ENCODE results near the gene POU2F2. TPM values are rescaled to one million over a fixed set of nuclear protein-coding genes. Genes with fewer than 3 reads are reported as not detected.
A peak's percentile ranks its signal among the peaks of the same experiment; 100 is the strongest.
"Not testable (repeated sequence)": the region's sequence is repeated elsewhere in the genome, so short reads cannot be mapped to it uniquely, and the experiment has no call there.

The POU2F2 gene
- total RNA-seq, 1 donor from 2014 or later: 6.1 TPM

- H3K36me3 ChIP-seq: no peaks in the 10 kb centered on the region
- ATAC-seq: no peak
- H3K9me3 ChIP-seq: no peaks in the 10 kb centered on the region
- H3K4me3 ChIP-seq: no peak overlapping the region
- no peak for TF ChIP-seq CTCF (IDR thresholded peaks at IDR 0.05)
- no peaks in the 10 kb centered on the region for H3K27me3 ChIP-seq (ENCODE audit: low read depth)
- no peak for DNase-seq
- H3K4me1 ChIP-seq: no peaks in the 10 kb centered on the region
- intact Hi-C loops (cut with DNase I): no loop called here
- no peak overlapping the region for H3K27ac ChIP-seq
These were observed 79.9 kb downstream of the POU2F2 start for GRCh38 chr19:42052241-42052863.

- TF ChIP-seq CTCF (IDR thresholded peaks at IDR 0.05): no peak
- H3K27ac ChIP-seq: no peak overlapping the region
- ATAC-seq (no peak), DNase-seq (no peak)
- H3K36me3 ChIP-seq: no peaks in the 10 kb centered on the region
- no peaks in the 10 kb centered on the region for H3K4me1 ChIP-seq
- no peaks in the 10 kb centered on the region for H3K9me3 ChIP-seq
- intact Hi-C loops (cut with DNase I): no loop called here
- no peaks in the 10 kb centered on the region for H3K27me3 ChIP-seq (ENCODE audit: low read depth)
- H3K4me3 ChIP-seq: no peak overlapping the region
These were observed 80.8 kb downstream of the POU2F2 start for GRCh38 chr19:42051166-42052115.

- intact Hi-C loops (cut with DNase I): no loop called here
- no peaks in the 10 kb centered on the region for H3K36me3 ChIP-seq
- H3K4me1 ChIP-seq: no peaks in the 10 kb centered on the region
- H3K9me3 ChIP-seq: no peaks in the 10 kb centered on the region
- H3K27me3 ChIP-seq (ENCODE audit: low read depth): no peaks in the 10 kb centered on the region
- DNase-seq: no peak
- no peak overlapping the region for H3K27ac ChIP-seq
- no peak for TF ChIP-seq CTCF (IDR thresholded peaks at IDR 0.05)
- peak in 1 of 2 donors; percentile 50 for ATAC-seq
- H3K4me3 ChIP-seq: peak overlapping the region; percentile 24
These were observed 83.3 kb downstream of the POU2F2 start for GRCh38 chr19:42048992-42049391.

- intact Hi-C loops (cut with DNase I): no loop called here
- H3K4me1 ChIP-seq: no peaks in the 10 kb centered on the region
- no peak for TF ChIP-seq CTCF (IDR thresholded peaks at IDR 0.05)
- DNase-seq: no peak
- H3K27ac ChIP-seq: no peak overlapping the region
- no peaks in the 10 kb centered on the region for H3K36me3 ChIP-seq
- no peak for ATAC-seq
- H3K27me3 ChIP-seq (ENCODE audit: low read depth): no peaks in the 10 kb centered on the region
- H3K9me3 ChIP-seq: no peaks in the 10 kb centered on the region
- H3K4me3 ChIP-seq: no peak overlapping the region
These were observed 86.7 kb downstream of the POU2F2 start for GRCh38 chr19:42045575-42045974.

- no peaks in the 10 kb centered on the region for H3K4me1 ChIP-seq
- no peak for DNase-seq
- intact Hi-C loops (cut with DNase I): no loop called here
- no peaks in the 10 kb centered on the region for H3K27me3 ChIP-seq (ENCODE audit: low read depth)
- no peaks in the 10 kb centered on the region for H3K9me3 ChIP-seq
- no peak overlapping the region for H3K27ac ChIP-seq
- no peaks in the 10 kb centered on the region for H3K36me3 ChIP-seq
- H3K4me3 ChIP-seq: no peak overlapping the region
- ATAC-seq: no peak
- TF ChIP-seq CTCF (IDR thresholded peaks at IDR 0.05): no peak
These were observed 89.6 kb downstream of the POU2F2 start for GRCh38 chr19:42042455-42043170.

GRCh38 chr19:42040491-42040890 lies 91.8 kb downstream of the POU2F2 start:
- intact Hi-C loops (cut with DNase I); H3K36me3 ChIP-seq; H3K27ac ChIP-seq; H3K27me3 ChIP-seq (ENCODE audit: low read depth); H3K4me1 ChIP-seq; H3K9me3 ChIP-seq; H3K4me3 ChIP-seq; ATAC-seq; DNase-seq: not testable (repeated sequence)
